Left colon (tissue), 2 donors: ENCODE measurements around the gene CHRM5. TPM values are rescaled to one million over a fixed set of nuclear protein-coding genes. Genes with fewer than 3 reads are reported as not detected.

Experiments
- ATAC-seq: fragments of 200-7000 bp; cut with Tn5 transposase; one replicate; pipeline ENCODE4 v1.9.1; 2020; ENCODE audit warnings: mild to moderate bottlenecking, moderate library complexity
- DNase-seq, 2 donors: peaks; one replicate each; pipeline ENCODE4 v3.0.0-alpha.2; 2020
- intact Hi-C, 2 donors: fragments of 100-400 bp; cut with DNase I in 1 of 2; cut with micrococcal nuclease in 1 of 2; formaldehyde crosslinking; loops; one replicate each; pipeline versions ENCODE4 v1.11.2 to v1.14.0; 2022; cut with DNase I, micrococcal nuclease
- total RNA-seq, 2 donors: library from RNA; stranded (reverse); fragmentation: NEBNext Ultra II Directional; extraction: Animal tissue kit (Norgen Biotek cat#: 25700); gene quantifications; one replicate each; pipeline ENCODE4 v1.2.1, GENCODE V29; 2021
- donor health status: DM: no; HTN: no; CAD: no.
- donor health status: DM: yes; HTN: yes; CAD: no.

The CHRM5 gene
- total RNA-seq, 2 donors from 2014 or later = not detected

GRCh38 chr15:34116620-34117019 lies 148.3 kb downstream of the CHRM5 start:
- DNase-seq (no peak), ATAC-seq (no peak)
- intact Hi-C loops = no loop called here

Other genes starting within 250 kb of the CHRM5 start
- gene AVEN, start 70.7 kb downstream of the CHRM5 start, total RNA-seq = 10 to 100 TPM; 10.3 to 11.4 TPM
- 10 to 100 TPM; 66.3 to 67.4 TPM for gene EMC7, start 133.4 kb downstream of the CHRM5 start, total RNA-seq
- gene PGBD4, start 133.6 kb downstream of the CHRM5 start, total RNA-seq = 1 to 10 TPM; 1.3 to 1.4 TPM
- gene KATNBL1, start 241.6 kb downstream of the CHRM5 start, total RNA-seq = 10 to 100 TPM; 33.7 to 41.4 TPM